ENCODE results near the gene CCDC112.

Gene CCDC112

DNA sequence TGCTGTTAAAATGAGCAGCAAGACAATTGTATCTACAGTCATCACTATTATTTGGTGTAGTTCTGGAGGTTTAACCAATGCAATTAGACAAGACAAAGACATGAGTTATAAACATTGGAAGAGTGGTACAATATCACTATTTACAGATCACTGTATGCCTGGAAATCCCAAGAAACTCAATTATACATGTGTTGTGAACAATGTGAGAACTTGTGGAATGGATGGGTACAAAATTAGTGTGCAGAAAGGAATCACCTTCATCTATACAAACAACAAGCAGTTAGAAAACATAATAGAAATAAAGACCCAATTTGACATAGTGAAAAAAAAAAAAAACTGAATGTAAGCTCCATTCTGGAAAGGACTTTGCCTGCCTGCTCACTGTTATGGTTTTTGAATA is 12.4 kb upstream of the CCDC112 start:
- TF ChIP-seq TOX (CRISPR knock-in tag; IDR thresholded peaks at IDR 0.05; ENCODE audit: borderline replicate concordance) = no peak
- TF ChIP-seq ZNF70 (CRISPR knock-in tag; IDR thresholded peaks at IDR 0.05) = no peak
- TF ChIP-seq TCF4 (CRISPR knock-in tag; IDR thresholded peaks at IDR 0.05; ENCODE audit: borderline replicate concordance) = no peak
- TF ChIP-seq OSR1 (CRISPR knock-in tag; IDR thresholded peaks at IDR 0.05) = no peak
- no peak for TF ChIP-seq ZFP3 (CRISPR knock-in tag; IDR thresholded peaks at IDR 0.05)
- TF ChIP-seq, protein P1, sequence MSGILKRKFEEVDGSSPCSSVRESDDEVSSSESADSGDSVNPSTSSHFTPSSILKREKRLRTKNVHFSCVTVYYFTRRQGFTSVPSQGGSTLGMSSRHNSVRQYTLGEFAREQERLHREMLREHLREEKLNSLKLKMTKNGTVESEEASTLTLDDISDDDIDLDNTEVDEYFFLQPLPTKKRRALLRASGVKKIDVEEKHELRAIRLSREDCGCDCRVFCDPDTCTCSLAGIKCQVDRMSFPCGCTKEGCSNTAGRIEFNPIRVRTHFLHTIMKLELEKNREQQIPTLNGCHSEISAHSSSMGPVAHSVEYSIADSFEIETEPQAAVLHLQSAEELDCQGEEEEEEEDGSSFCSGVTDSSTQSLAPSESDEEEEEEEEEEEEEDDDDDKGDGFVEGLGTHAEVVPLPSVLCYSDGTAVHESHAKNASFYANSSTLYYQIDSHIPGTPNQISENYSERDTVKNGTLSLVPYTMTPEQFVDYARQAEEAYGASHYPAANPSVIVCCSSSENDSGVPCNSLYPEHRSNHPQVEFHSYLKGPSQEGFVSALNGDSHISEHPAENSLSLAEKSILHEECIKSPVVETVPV (CRISPR knock-in tag; IDR thresholded peaks at IDR 0.05) = no peak
- TF ChIP-seq, protein P2, sequence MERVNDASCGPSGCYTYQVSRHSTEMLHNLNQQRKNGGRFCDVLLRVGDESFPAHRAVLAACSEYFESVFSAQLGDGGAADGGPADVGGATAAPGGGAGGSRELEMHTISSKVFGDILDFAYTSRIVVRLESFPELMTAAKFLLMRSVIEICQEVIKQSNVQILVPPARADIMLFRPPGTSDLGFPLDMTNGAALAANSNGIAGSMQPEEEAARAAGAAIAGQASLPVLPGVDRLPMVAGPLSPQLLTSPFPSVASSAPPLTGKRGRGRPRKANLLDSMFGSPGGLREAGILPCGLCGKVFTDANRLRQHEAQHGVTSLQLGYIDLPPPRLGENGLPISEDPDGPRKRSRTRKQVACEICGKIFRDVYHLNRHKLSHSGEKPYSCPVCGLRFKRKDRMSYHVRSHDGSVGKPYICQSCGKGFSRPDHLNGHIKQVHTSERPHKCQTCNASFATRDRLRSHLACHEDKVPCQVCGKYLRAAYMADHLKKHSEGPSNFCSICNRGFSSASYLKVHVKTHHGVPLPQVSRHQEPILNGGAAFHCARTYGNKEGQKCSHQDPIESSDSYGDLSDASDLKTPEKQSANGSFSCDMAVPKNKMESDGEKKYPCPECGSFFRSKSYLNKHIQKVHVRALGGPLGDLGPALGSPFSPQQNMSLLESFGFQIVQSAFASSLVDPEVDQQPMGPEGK (CRISPR knock-in tag; IDR thresholded peaks at IDR 0.05; ENCODE audit: borderline replicate concordance) = no peak
- TF ChIP-seq ARNTL (CRISPR knock-in tag; IDR thresholded peaks at IDR 0.05; ENCODE audit: borderline replicate concordance, low read depth) = no peak
- no peak for TF ChIP-seq SNAI2 (CRISPR knock-in tag; IDR thresholded peaks at IDR 0.05)
- TF ChIP-seq ZC3H10 (CRISPR knock-in tag; IDR thresholded peaks at IDR 0.05) = no peak
- TF ChIP-seq, protein P3, sequence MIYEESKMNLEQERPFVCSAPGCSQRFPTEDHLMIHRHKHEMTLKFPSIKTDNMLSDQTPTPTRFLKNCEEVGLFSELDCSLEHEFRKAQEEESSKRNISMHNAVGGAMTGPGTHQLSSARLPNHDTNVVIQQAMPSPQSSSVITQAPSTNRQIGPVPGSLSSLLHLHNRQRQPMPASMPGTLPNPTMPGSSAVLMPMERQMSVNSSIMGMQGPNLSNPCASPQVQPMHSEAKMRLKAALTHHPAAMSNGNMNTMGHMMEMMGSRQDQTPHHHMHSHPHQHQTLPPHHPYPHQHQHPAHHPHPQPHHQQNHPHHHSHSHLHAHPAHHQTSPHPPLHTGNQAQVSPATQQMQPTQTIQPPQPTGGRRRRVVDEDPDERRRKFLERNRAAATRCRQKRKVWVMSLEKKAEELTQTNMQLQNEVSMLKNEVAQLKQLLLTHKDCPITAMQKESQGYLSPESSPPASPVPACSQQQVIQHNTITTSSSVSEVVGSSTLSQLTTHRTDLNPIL (CRISPR knock-in tag; IDR thresholded peaks at IDR 0.05; ENCODE audit: low read depth) = no peak
- TF ChIP-seq GLIS3 (CRISPR knock-in tag; IDR thresholded peaks at IDR 0.05) = no peak
- TF ChIP-seq PPARA (CRISPR knock-in tag; IDR thresholded peaks at IDR 0.05; ENCODE audit: borderline replicate concordance) = no peak
- TF ChIP-seq, protein P4, sequence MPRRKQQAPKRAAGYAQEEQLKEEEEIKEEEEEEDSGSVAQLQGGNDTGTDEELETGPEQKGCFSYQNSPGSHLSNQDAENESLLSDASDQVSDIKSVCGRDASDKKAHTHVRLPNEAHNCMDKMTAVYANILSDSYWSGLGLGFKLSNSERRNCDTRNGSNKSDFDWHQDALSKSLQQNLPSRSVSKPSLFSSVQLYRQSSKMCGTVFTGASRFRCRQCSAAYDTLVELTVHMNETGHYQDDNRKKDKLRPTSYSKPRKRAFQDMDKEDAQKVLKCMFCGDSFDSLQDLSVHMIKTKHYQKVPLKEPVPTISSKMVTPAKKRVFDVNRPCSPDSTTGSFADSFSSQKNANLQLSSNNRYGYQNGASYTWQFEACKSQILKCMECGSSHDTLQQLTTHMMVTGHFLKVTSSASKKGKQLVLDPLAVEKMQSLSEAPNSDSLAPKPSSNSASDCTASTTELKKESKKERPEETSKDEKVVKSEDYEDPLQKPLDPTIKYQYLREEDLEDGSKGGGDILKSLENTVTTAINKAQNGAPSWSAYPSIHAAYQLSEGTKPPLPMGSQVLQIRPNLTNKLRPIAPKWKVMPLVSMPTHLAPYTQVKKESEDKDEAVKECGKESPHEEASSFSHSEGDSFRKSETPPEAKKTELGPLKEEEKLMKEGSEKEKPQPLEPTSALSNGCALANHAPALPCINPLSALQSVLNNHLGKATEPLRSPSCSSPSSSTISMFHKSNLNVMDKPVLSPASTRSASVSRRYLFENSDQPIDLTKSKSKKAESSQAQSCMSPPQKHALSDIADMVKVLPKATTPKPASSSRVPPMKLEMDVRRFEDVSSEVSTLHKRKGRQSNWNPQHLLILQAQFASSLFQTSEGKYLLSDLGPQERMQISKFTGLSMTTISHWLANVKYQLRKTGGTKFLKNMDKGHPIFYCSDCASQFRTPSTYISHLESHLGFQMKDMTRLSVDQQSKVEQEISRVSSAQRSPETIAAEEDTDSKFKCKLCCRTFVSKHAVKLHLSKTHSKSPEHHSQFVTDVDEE (CRISPR knock-in tag; IDR thresholded peaks at IDR 0.05) = no peak
- TF ChIP-seq ZFP30 (CRISPR knock-in tag; IDR thresholded peaks at IDR 0.05) = no peak
- TF ChIP-seq ESRRG (CRISPR knock-in tag; IDR thresholded peaks at IDR 0.05) = no peak
- no peak for TF ChIP-seq RARB (CRISPR knock-in tag; IDR thresholded peaks at IDR 0.05)
- no peak for TF ChIP-seq ZNF8 (CRISPR knock-in tag; IDR thresholded peaks at IDR 0.05)
- TF ChIP-seq BACH2 (CRISPR knock-in tag; IDR thresholded peaks at IDR 0.05; ENCODE audit: borderline replicate concordance) = no peak
- TF ChIP-seq, protein P5, sequence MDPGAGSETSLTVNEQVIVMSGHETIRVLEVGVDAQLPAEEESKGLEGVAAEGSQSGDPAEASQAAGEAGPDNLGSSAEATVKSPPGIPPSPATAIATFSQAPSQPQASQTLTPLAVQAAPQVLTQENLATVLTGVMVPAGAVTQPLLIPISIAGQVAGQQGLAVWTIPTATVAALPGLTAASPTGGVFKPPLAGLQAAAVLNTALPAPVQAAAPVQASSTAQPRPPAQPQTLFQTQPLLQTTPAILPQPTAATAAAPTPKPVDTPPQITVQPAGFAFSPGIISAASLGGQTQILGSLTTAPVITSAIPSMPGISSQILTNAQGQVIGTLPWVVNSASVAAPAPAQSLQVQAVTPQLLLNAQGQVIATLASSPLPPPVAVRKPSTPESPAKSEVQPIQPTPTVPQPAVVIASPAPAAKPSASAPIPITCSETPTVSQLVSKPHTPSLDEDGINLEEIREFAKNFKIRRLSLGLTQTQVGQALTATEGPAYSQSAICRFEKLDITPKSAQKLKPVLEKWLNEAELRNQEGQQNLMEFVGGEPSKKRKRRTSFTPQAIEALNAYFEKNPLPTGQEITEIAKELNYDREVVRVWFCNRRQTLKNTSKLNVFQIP (CRISPR knock-in tag; IDR thresholded peaks at IDR 0.05; ENCODE audit: borderline replicate concordance, low read depth) = no peak

DNA sequence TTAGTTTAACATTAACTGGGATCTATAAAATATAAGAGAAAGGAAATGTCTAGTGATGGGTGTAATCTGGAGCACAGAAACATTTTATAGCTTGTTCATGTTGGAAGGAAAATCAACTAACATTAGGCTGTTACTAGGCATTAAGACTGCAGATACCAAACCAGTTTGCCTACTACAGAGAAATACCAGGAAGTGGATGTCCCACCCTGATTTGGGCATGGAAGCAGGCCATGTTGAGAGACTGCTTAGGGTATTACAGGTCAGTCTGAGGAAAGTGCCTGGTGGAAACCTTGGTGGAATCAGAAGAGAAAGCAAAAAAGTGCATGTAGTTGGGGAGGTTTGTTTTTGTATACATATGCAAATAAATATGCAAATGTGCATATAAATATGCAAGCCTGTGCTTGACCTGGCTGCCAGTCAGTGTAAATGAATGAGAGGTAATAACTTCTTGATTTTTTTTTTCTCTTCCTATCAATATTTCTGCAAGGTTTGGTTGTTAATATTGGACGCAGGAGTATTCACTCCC is 9.6 kb upstream of the CCDC112 start:
- no peak for ATAC-seq
- TF ChIP-seq ZNF8 (CRISPR knock-in tag; IDR thresholded peaks at IDR 0.05) (no peak), CSDC2 (CRISPR knock-in tag; IDR thresholded peaks at IDR 0.05) (no peak), GLIS3 (CRISPR knock-in tag; IDR thresholded peaks at IDR 0.05) (no peak), BACH2 (CRISPR knock-in tag; IDR thresholded peaks at IDR 0.05; ENCODE audit: borderline replicate concordance) (no peak), ZFP3 (CRISPR knock-in tag; IDR thresholded peaks at IDR 0.05) (no peak), ZC3H10 (CRISPR knock-in tag; IDR thresholded peaks at IDR 0.05) (no peak), OSR1 (CRISPR knock-in tag; IDR thresholded peaks at IDR 0.05) (no peak), TCF4 (CRISPR knock-in tag; IDR thresholded peaks at IDR 0.05; ENCODE audit: borderline replicate concordance) (no peak), RARB (CRISPR knock-in tag; IDR thresholded peaks at IDR 0.05) (no peak), ZNF565 (CRISPR knock-in tag; conservative IDR thresholded peaks at IDR 0.05; ENCODE audit: low read depth) (no peak), PPARA (CRISPR knock-in tag; IDR thresholded peaks at IDR 0.05; ENCODE audit: borderline replicate concordance) (no peak), SNAI2 (CRISPR knock-in tag; IDR thresholded peaks at IDR 0.05) (no peak), ZNF70 (CRISPR knock-in tag; IDR thresholded peaks at IDR 0.05) (no peak), ZFP30 (CRISPR knock-in tag; IDR thresholded peaks at IDR 0.05) (no peak), ESRRG (CRISPR knock-in tag; IDR thresholded peaks at IDR 0.05) (no peak)
- TF ChIP-seq, protein P5 (CRISPR knock-in tag; IDR thresholded peaks at IDR 0.05; ENCODE audit: borderline replicate concordance, low read depth) = no peak
- TF ChIP-seq, protein P4 (CRISPR knock-in tag; IDR thresholded peaks at IDR 0.05) = no peak
- TF ChIP-seq, protein P3 (CRISPR knock-in tag; IDR thresholded peaks at IDR 0.05; ENCODE audit: low read depth) = no peak

More for the DNA sequence above, 12.4 kb upstream of the CCDC112 start:
- no peak for ATAC-seq

All from SK-N-SH treated with all-trans-retinoic acid at 6 μM for 48 hours (cell line).